Peyer's patch (tissue), 4 donors: ENCODE measurements around the gene UNC119.

Source experiments
- CTCF ChIP-seq, 6 experiments: fragments of 450-650 bp in 4 of 6; fragments of 200-600 bp in 2 of 6; sonication (generic) in 1 of 6; IDR thresholded peaks; one replicate each; pipeline ENCODE4 v1.5.1; 2017 to 2019; ENCODE audit warnings: antibody characterized with exemption in 6 of 6, mild to moderate bottlenecking in 3 of 6, moderate library complexity in 1 of 6
- POLR2A ChIP-seq, 2 donors: fragments of 450-650 bp; IDR thresholded peaks; one replicate each; pipeline ENCODE4 v1.5.1; 2017; ENCODE audit warnings: antibody characterized with exemption in 2 of 2, mild to moderate bottlenecking in 2 of 2, moderate library complexity in 2 of 2

GRCh38 chr17:28563475-28563874, 11.1 kb upstream of the UNC119 start:
- TF ChIP-seq CTCF (IDR thresholded peaks at IDR 0.05) (no peak), POLR2A (IDR thresholded peaks at IDR 0.05) (no peak)
